ENCODE results near the gene CUL9.

DNA sequence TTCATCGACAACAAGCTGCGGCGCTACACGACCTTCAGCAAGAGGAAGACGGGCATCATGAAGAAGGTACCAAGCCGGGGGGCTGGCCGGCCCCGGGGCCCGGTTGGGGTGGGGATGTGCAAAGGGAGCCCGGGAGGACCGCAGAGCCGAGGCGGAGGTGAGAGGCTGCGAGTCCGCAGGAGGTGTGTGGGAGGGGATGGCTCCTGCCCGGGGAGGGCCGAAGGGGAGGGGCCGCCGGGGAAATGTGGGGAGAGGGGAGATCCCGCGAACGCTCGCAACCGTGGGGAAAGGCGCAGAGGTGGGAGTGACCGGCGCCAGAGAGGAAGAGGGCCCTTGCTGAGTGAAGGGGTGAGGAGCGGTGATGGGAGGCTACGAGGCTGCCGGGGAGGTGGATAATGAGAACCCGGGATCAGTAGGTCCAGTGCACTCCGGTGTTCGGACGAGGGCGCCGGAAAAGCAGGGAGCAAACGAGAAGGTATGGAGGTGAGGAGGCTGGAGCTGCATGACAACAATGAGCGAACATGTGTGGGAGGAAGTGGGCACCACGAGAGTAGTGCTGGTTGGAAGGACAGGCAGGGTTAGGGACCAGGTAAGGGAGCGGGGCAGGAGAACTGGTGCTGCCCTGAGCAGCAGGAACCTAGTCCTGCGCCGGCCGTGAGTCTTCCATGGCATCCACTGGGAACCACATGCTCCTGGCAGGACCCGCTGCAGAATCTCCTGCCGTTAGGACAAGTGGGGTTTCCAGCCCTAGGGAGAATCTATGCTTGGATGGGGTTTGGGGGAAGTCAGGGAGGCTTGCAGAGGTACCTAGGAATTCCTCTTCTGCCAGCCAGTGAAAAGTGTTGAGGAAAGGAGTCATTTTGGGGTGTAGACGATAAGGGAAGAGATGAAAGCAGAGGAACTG lies 9.6 kb upstream of the CUL9 start:
- TF ChIP-seq CTCF (IDR thresholded peaks at IDR 0.05) (no peak), POLR2A (IDR thresholded peaks at IDR 0.05) (peak in 1 of 2 donors; percentile 32)
